ENCODE results near the gene CCDC122. TPM values are rescaled to one million over a fixed set of nuclear protein-coding genes. Genes with fewer than 3 reads are reported as not detected.

CCDC122 gene
- total RNA-seq, 2 experiments from 2014 or later: 0.52 to 0.64 TPM

GRCh38 chr13:43879755-43880181, 228 bp upstream of the CCDC122 start, which contains the start of gene LACC1:
TSS of gene LACC1 (plus strand) at chr13:43879904. CDS start at chr13:43880986, 1,082 bp downstream.
- H3K4me3 Mint-ChIP-seq: peak within 1 kb of the TSS; percentile 91
- Histone ChIP-seq H3K36me3 (ENCODE audit: insufficient read depth, low read length) (no peaks in the 10 kb centered on the region), H3K27me3 (ENCODE audit: control insufficient read depth in 1 of 2, insufficient read depth in 2 of 2, low read length in 2 of 2) (no peaks in the 10 kb centered on the region), H3K27ac (ENCODE audit: low read depth in 1 of 2, low read length in 2 of 2) (peak within 1 kb of the TSS; percentile 46 to 58), H3K9me3 (ENCODE audit: control insufficient read depth in 1 of 2, insufficient read depth in 1 of 2, low read length in 2 of 2) (no peaks in the 10 kb centered on the region), H3K4me1 (ENCODE audit: insufficient read depth, low read length) (peaks cover 16% of the 10 kb centered on the region), H3K4me3 (ENCODE audit: low read length) (peak within 1 kb of the TSS; percentile 76)
- POLR2A ChIA-PET: interaction anchor here (0.6 to 1.5 kb wide), 4 partner anchors 28 to 901 kb away, joined by 3 to 8 read pairs (median 4); no protein-coding TSS in a partner anchor
- DNase-seq (peak in 13 of 14 experiments; percentile 6 to 69 (median 25)), ATAC-seq (ENCODE audit: poor library complexity) (peak; percentile 58)
- H3K27ac Mint-ChIP-seq: peak within 1 kb of the TSS; percentile 79
- H3K27me3 Mint-ChIP-seq: peaks cover 11% of the 10 kb centered on the region
- CTCF ChIA-PET: interaction anchor here (1.2 kb wide), 1 partner anchor 557 kb away, joined by 3 read pairs; no protein-coding TSS in a partner anchor
- H3K9me3 Mint-ChIP-seq: no peaks in the 10 kb centered on the region
- peaks cover 16% of the 10 kb centered on the region for H3K4me1 Mint-ChIP-seq (ENCODE audit: low read depth)
- H3K36me3 Mint-ChIP-seq (ENCODE audit: low read depth): no peaks in the 10 kb centered on the region
- TF ChIP-seq, protein P1, sequence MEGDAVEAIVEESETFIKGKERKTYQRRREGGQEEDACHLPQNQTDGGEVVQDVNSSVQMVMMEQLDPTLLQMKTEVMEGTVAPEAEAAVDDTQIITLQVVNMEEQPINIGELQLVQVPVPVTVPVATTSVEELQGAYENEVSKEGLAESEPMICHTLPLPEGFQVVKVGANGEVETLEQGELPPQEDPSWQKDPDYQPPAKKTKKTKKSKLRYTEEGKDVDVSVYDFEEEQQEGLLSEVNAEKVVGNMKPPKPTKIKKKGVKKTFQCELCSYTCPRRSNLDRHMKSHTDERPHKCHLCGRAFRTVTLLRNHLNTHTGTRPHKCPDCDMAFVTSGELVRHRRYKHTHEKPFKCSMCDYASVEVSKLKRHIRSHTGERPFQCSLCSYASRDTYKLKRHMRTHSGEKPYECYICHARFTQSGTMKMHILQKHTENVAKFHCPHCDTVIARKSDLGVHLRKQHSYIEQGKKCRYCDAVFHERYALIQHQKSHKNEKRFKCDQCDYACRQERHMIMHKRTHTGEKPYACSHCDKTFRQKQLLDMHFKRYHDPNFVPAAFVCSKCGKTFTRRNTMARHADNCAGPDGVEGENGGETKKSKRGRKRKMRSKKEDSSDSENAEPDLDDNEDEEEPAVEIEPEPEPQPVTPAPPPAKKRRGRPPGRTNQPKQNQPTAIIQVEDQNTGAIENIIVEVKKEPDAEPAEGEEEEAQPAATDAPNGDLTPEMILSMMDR (IDR thresholded peaks at IDR 0.05): no peak
- intact Hi-C loops (cut with DNase I, micrococcal nuclease): loop anchor here (10.0 kb wide), 3 partner anchors 805 to 1285 kb away; no protein-coding TSS in a partner anchor

GRCh38 chr13:43877766-43878165, 1.8 kb downstream of the CCDC122 start:
- Histone ChIP-seq H3K27me3 (ENCODE audit: control insufficient read depth in 1 of 2, insufficient read depth in 2 of 2, low read length in 2 of 2) (no peaks in the 10 kb centered on the region), H3K4me3 (ENCODE audit: low read length) (no peak overlapping the region), H3K4me1 (ENCODE audit: insufficient read depth, low read length) (peaks cover 16% of the 10 kb centered on the region), H3K27ac (ENCODE audit: low read depth in 1 of 2, low read length in 2 of 2) (no peak overlapping the region), H3K36me3 (ENCODE audit: insufficient read depth, low read length) (no peaks in the 10 kb centered on the region), H3K9me3 (ENCODE audit: control insufficient read depth in 1 of 2, insufficient read depth in 1 of 2, low read length in 2 of 2) (no peaks in the 10 kb centered on the region)
- Mint-ChIP-seq H3K27me3 (peaks cover 11% of the 10 kb centered on the region), H3K4me3 (peak overlapping the region; percentile 91), H3K4me1 (ENCODE audit: low read depth) (peaks cover 16% of the 10 kb centered on the region), H3K36me3 (ENCODE audit: low read depth) (no peaks in the 10 kb centered on the region), H3K9me3 (no peaks in the 10 kb centered on the region), H3K27ac (peak overlapping the region; percentile 79)
- intact Hi-C loops (cut with DNase I, micrococcal nuclease): loop anchor here (10.0 kb wide), 3 partner anchors 803 to 1283 kb away; no protein-coding TSS in a partner anchor
- no peak for ATAC-seq (ENCODE audit: poor library complexity)
- DNase-seq: no peak
- TF ChIP-seq, protein P1 (IDR thresholded peaks at IDR 0.05): no peak
- ChIA-PET CTCF (interaction anchor here (1.6 kb wide), 1 partner anchor 27 kb away, joined by 3 read pairs; no protein-coding TSS in a partner anchor), POLR2A (no interaction called here)

DNA sequence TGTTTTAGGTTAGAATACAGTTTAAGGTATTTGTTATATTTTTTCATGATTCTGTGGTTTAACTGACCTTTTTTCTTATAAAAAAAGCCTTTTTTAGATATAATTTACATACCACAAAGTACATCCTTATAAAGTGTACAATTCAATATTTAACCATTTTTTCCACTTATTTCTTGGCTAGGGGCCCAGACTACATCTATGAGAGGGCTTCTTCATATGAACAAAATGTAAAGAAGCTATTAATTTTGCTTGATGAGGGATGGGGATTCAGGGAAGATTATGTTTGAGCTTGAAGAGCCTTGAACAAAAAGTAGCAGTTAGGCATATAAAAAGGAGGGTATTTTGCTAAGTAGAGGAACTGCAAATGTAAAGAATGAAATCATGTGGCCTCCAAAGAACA, 2.2 kb downstream of the CCDC122 start:
- no peak overlapping the region for H3K27ac ChIP-seq (ENCODE audit: low read depth in 1 of 2, low read length in 2 of 2)

More for the DNA sequence above, 2.2 kb downstream of the CCDC122 start:
- intact Hi-C loops (cut with DNase I, micrococcal nuclease): loop anchor here (10.0 kb wide), 3 partner anchors 803 to 1283 kb away; no protein-coding TSS in a partner anchor
- Mint-ChIP-seq H3K36me3 (ENCODE audit: low read depth) (no peaks in the 10 kb centered on the region), H3K4me1 (ENCODE audit: low read depth) (peaks cover 16% of the 10 kb centered on the region), H3K27me3 (peaks cover 11% of the 10 kb centered on the region), H3K9me3 (no peaks in the 10 kb centered on the region), H3K4me3 (peak overlapping the region; percentile 91), H3K27ac (peak overlapping the region; percentile 79)
- POLR2A ChIA-PET: no interaction called here
- no peak overlapping the region for H3K4me3 ChIP-seq (ENCODE audit: low read length)
- no peaks in the 10 kb centered on the region for H3K27me3 ChIP-seq (ENCODE audit: control insufficient read depth in 1 of 2, insufficient read depth in 2 of 2, low read length in 2 of 2)
- TF ChIP-seq, protein P1 (IDR thresholded peaks at IDR 0.05): no peak
- CTCF ChIA-PET: interaction anchor here (1.6 kb wide), 1 partner anchor 28 kb away, joined by 3 read pairs; no protein-coding TSS in a partner anchor
- peaks cover 16% of the 10 kb centered on the region for H3K4me1 ChIP-seq (ENCODE audit: insufficient read depth, low read length)
- DNase-seq: no peak
- no peaks in the 10 kb centered on the region for H3K9me3 ChIP-seq (ENCODE audit: control insufficient read depth in 1 of 2, insufficient read depth in 1 of 2, low read length in 2 of 2)
- ATAC-seq (ENCODE audit: poor library complexity): no peak
- no peaks in the 10 kb centered on the region for H3K36me3 ChIP-seq (ENCODE audit: insufficient read depth, low read length)
